SH-SY5Y (cell line): ENCODE data around the gene ATRN.

Experiments used
- GATA2 ChIP-seq: IDR thresholded peaks from 2 replicates; pipeline ENCODE4 v1.6.1; 2011; ENCODE audit warnings: mild to moderate bottlenecking, low read depth, low read length
- GATA3 ChIP-seq: IDR thresholded peaks from 2 replicates; pipeline ENCODE4 v1.6.1; 2011; ENCODE audit warnings: low read depth, mild to moderate bottlenecking, low read length, moderate library complexity

The ATRN gene

DNA sequence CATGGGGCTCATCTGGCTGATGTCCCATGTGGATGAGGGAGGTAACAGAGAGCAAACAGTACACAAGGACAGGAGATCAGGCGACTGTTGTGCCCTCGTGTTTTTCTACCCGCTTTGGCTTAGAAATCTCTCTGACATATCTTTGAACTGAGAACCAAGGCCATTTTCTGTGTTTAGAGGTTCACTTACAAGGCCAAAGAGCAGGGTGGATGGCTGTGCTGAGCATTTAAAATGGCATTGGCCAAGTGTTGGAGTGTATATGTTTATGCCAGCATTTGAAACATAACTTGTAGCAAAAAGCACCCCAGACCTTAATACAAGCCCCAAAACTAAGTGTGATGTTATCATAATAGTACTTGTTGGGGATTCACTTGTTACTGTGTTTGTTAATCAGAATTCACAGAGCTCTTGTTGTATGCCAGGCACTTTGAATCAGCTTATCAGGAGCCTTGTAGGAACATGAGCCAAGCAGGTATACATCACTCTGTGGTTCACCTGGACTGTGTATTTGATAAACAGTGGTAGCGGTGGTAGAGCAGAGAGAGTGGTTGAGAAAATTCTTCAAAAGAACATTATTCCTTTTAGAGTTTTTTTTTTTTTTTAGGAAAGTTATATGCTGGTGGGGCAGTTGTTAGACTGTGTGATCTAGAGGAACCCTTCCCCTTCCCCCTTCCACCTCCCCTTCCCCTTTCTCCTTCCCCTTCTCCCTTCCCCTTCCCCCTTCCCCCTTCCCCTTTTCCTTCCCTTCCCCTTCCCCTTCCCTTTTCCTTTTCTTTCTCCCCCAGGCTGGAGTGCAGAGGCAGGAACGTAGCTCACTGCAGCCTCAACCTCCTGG, 71.3 kb downstream of the ATRN start:
- TF ChIP-seq GATA2, result no peak
- TF ChIP-seq GATA3, result no peak

DNA sequence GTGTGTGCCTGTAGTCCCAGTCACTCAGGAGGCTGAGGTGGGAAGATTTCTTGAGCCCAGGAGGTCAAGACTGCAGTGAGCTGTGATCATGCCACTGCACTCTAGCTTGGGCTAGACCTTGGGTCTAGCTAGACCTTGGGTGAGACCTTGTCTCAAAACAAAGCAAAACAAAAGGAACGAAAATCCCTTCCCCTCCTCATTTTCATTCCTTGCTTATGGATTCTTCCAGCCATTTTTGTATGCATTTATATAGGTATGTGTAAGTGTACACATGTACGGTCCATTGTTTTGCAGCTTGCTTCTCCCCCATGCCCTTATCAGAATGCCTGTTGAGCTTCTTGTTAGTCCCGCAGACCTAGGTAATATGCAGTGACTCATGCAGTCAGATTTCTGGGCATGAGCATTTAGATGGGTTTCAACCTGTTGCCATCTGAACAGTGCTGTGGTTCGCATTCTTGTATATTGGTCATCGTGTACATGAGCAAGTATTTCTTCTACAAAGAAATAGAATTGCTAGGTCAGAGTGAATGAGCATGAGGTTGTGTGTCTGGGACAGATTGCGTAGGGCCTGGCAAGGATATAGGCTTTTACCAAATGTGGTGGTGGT, 73.2 kb downstream of the ATRN start:
- no peak for TF ChIP-seq GATA2

DNA sequence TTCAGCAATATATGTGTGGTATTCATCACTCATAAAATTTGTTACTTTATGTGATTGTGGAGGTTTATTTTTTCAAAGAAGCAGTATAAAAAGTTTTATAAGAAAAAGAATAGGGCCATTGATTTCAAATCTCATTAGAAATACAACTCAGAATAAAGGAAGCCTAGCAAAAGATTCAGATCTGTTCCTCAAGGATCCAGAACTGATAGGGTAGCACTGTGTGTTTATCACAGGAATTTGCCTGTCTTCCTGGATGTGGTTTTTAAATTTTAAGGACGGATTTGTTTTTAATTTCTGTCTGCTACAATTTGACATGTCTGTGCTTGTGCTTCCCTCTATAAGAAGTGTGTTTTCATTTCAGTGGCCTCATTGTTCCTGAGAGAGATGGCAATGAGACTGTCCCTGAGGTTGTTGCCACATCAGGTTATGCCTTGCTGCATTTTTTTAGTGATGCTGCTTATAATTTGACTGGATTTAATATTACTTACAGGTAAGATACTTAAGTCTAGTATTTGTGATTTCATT, 74.6 kb downstream of the ATRN start:
- no peak for TF ChIP-seq GATA3
- TF ChIP-seq GATA2, result no peak

DNA sequence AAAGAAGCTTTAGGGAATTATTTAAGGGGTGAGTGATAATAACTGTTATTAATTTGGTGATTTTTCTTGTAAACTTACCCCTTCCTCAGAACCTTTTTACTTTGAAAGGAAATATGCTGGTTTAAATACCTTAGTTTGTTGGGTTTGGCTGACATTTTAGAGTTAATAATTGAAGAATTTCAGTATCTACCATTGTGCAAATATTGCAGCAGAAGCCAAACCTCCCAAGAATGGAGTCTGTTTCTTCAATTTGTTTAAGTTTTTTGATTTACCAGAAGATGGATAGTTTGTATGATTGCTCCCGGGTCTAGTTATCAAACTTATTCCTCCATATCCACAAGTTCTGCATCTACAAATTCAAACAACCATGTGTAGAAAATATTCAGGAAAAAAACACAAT, 77.1 kb downstream of the ATRN start:
- TF ChIP-seq GATA2, result no peak
- no peak for TF ChIP-seq GATA3

DNA sequence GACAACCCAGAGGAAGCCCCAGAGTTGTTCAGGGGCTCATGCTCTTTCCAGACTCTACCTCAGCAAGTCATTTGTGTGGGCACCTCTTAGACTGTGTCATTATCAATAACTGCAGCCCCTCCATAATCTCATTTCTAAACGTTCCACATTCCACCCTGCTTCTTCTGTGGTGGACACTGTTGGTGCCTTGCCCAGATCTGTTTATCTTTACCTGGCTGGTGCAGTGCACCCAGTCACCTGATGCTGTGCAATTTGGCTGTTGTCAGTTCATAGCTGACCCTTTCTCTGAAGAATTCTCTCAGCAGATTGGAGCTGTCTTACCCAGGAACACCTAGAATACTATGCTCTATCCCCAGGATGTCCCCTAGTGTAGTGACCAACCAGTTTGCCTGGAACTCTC, 80.0 kb downstream of the ATRN start:
- TF ChIP-seq GATA3 (no peak), GATA2 (no peak)

DNA sequence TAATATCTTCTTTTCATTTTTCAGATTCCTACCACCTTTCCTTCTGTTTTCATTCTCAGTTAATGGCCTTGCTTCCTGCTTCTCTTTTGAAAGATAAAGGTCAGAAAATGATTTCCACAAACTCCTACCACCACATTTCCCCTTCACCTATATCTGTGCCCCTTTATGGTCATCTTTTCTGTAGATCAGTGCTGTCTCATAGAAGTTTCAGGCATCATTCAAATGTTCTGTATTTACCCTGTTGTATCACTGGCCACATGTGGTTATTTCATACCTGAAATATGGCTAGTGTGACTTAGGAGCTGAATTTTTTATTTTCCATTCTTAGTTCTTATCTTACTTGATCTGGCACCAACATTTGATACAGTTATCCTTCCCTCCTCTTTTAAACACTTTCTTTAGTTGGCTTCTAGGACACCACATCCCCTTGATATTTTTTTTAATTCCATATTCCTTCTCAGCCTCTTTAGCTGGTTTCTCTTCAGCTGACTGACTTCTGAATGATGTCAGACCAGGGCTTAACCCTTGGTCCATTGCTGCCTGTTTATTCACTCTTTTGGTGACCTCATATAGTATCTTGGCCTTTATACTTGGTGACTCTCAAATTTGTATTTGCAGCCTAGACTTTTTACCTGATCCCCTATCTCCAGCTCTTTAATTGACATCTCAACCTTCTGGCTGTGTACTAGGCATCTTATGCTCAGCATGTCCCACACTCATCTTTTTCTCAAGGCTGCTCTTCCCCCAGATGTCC, 81.0 kb downstream of the ATRN start:
- TF ChIP-seq GATA3, result no peak
- no peak for TF ChIP-seq GATA2

DNA sequence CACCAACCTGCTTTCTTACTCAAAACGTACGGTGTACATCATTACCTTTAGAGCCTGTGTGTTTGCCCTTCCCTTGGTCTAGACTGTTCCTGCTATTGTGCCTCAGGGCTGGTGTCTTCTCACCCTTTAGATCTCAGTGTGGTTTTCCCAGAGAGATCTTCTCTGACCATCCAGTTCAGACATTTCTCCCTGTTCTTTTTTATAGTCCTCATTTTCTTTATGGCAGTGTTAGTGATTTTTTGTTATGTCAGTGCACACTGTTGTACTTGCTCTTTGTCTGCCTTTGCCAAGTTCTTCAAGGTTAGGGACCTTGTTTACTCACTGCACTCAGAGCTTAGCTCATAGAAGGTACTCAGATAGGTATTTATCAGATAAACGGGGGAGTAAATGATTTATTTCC, 82.8 kb downstream of the ATRN start:
- TF ChIP-seq GATA2 (no peak), GATA3 (no peak)

DNA sequence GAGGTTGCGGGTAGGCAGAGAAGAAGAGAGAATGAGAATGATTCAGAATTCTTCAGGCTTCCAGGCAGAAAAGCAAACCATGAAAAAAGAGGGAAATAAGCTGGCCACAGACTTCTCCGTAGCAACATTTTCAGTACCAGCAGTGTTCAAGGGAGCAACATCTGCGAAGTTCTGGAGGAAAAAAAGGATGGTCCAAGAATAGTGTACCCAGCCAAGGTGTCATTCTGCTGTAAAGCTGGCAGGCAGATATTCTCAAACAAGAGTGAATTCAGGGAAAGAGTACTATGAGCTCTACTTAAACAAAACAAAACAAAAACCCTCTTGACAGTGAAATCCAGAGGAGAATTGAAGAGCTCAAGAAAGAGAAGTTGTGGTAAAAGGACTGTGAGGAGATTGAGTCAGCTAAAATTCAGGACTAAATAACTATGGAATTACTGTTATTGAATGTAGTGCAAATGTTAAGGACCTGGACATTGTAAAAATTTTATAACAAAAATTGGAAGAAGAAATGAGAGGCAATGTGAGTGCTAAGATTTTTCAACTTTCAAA, 86.5 kb downstream of the ATRN start:
- TF ChIP-seq GATA3 (no peak), GATA2 (no peak)

DNA sequence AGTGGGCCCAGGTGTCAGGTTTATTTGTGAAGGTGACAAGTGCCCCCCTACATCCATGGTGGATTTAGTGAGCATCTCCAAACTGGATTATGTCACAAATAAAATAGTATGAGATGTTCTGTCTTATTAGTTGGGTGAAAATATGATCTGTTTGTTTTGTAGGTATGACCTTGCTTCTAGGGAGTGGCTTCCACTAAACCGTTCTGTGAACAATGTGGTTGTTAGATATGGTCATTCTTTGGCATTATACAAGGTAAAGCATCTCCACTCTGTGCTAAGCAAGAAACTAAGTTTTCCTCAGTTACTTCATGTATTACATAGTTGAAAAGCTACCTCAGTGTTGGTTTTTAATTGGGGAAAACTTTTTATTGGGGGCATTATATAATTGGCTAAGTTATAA, 88.4 kb downstream of the ATRN start:
- TF ChIP-seq GATA3 (no peak), GATA2 (no peak)

DNA sequence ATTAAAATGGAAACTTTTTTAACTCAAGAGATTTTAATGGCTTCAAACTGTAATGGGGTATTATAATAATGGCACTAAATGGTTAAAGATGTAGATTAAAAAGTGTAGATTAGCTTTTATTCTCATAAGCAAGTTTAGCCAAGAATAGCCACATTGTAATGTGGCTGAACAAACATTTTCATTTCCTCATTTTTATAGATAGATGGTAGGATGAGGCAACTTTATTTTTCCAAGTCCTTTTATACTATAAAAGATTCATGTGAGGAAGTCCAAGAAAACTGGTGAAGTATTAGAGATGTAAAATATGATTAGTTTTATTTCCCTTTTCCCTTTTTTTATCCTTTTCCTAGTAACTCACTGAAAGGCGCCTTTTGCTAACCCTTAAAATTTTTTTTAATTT, 88.8 kb downstream of the ATRN start:
- TF ChIP-seq GATA3, result no peak
- no peak for TF ChIP-seq GATA2

DNA sequence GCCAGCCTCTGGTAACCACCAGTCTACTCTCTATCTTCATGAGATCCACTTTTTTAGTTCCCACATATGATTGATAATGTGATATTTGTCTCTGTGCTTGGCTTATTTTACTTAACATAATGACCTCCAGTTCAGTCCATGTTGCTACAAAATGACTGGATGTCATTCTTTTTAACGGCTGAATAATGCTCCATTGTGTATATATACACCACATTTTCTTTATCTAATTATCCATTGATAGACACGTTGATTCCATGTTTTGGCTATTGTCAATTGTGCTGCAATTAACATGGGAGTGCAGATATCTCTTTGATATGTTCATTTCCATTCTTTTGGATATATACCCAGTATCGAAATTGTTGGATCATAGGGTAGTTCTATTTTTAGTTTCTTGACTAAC, 89.3 kb downstream of the ATRN start:
- TF ChIP-seq GATA2 (no peak), GATA3 (no peak)

DNA sequence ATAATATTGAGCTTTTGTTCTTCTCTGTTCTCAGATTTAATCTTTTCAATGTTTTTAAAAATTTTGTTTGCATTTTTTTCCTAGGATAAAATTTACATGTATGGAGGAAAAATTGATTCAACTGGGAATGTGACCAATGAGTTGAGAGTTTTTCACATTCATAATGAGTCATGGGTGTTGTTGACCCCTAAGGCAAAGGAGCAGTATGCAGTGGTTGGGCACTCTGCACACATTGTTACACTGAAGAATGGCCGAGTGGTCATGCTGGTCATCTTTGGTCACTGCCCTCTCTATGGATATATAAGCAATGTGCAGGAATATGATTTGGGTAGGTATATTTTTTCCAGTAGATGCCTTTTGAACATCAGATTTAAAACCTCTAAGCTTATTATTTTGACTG, 89.8 kb downstream of the ATRN start:
- TF ChIP-seq GATA3 (no peak), GATA2 (no peak)

DNA sequence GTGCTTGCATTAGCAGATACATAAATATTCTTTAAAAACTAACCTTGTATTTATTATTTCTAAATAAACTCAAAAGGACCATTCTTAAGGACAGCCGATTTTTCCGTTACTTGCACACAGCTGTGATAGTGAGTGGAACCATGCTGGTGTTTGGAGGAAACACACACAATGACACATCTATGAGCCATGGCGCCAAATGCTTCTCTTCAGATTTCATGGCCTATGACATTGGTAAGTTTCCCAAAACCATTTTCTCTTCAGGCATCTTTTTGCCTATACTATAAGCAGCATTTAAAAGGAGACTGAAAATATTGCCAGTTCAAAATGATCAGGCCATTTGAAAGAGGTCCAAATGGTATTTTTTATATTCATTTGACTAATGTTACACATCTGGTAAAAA, 92.3 kb downstream of the ATRN start:
- TF ChIP-seq GATA3, result no peak
- no peak for TF ChIP-seq GATA2

DNA sequence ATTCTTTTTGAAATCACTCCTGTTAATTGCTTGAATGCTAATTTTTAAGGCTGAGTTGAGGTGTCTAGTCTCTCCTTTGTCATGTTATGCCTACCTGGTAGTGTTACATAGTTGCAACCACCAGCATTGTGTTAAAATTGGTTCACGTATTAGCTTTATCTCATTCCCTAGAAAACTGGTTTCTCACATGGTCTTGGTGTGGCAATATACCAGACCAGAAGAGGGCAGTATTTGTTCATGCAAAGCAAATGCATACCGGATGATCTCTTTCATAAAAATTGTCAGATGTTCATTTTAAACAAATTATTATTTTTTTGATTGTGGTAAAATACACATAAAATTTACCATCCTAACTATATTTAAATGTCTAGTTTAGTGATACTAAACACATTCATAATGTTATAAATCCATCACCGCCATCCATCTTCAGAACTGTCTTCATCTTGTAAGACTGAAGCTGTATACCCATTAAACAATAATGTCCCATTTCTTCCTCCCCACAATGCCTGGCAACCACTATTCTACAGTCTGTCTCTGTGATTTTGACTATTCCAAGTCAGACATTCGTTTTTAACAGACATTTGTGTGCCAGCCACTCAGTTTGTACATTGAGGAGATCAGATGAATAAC, 92.8 kb downstream of the ATRN start:
- TF ChIP-seq GATA3 (no peak), GATA2 (no peak)

DNA sequence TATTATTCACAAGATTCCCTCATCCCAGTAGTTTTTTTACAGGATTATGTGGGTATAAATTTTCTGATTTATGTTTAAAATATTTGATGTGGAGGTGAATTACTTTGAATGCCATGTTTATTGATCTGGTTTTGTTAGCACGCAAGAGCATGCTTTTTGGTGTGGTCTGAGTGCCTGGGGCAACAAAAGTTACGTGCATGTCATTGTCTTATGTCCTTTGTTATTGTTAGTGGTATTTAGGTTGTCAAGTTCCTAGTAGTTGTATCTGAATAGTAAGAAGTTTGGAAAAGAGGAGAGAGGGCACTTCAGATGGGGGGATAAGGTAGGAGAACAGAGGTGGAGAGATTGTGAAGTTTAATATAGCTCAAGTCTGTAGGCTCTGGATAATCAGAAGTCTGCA, 95.0 kb downstream of the ATRN start:
- TF ChIP-seq GATA3 (no peak), GATA2 (no peak)
